Body of pancreas (tissue), 4 donors: ENCODE data around the gene OGG1.

ENCODE experiments used
- POLR2A ChIP-seq, 3 donors: fragments of 450-650 bp; IDR thresholded peaks; one replicate each; pipeline ENCODE4 v1.6.1; 2016; ENCODE audit warnings: antibody characterized with exemption in 3 of 3, mild to moderate bottlenecking in 2 of 3
- TF ChIP-seq, protein P1 (sequence below), 7 experiments: fragments of 450-650 bp in 4 of 7; fragments of 200-600 bp in 3 of 7; sonication (generic) in 3 of 7; IDR thresholded peaks; one replicate each; pipeline ENCODE4 v1.5.1; 2016 to 2019; ENCODE audit warnings: antibody characterized with exemption in 7 of 7

- TF ChIP-seq, protein P1, sequence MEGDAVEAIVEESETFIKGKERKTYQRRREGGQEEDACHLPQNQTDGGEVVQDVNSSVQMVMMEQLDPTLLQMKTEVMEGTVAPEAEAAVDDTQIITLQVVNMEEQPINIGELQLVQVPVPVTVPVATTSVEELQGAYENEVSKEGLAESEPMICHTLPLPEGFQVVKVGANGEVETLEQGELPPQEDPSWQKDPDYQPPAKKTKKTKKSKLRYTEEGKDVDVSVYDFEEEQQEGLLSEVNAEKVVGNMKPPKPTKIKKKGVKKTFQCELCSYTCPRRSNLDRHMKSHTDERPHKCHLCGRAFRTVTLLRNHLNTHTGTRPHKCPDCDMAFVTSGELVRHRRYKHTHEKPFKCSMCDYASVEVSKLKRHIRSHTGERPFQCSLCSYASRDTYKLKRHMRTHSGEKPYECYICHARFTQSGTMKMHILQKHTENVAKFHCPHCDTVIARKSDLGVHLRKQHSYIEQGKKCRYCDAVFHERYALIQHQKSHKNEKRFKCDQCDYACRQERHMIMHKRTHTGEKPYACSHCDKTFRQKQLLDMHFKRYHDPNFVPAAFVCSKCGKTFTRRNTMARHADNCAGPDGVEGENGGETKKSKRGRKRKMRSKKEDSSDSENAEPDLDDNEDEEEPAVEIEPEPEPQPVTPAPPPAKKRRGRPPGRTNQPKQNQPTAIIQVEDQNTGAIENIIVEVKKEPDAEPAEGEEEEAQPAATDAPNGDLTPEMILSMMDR (IDR thresholded peaks at IDR 0.05): no peak
- no peak for TF ChIP-seq POLR2A (IDR thresholded peaks at IDR 0.05)
These were observed 34.6 kb upstream of the OGG1 start for GRCh38 chr3:9715136-9715535.
